SU-DHL-6 (cell line): Measurements from ENCODE around the gene SEC31A.

Experiments
- H2AFZ ChIP-seq: fragments of 200-600 bp; sonication (generic); 2 replicates; pipeline ENCODE4 v1.6.1; 2014; ENCODE audit warnings: low read depth, mild to moderate bottlenecking, moderate library complexity, mixed read lengths, antibody characterized with exemption, low read length; ENCODE audit not compliant: severe bottlenecking
- H3F3A ChIP-seq: fragments of 200-600 bp; shearing (Covaris generic); 2 replicates; pipeline ENCODE4 v1.6.0; 2016; ENCODE audit warnings: antibody characterized with exemption, mild to moderate bottlenecking; ENCODE audit not compliant: insufficient read depth
- H3K27ac ChIP-seq: fragments of 200-600 bp; sonication (generic); 2 replicates; pipeline ENCODE4 v1.5.1; 2016; ENCODE audit warnings: low read depth, mild to moderate bottlenecking, low read length, moderate library complexity, mixed read lengths
- H3K27me3 ChIP-seq: fragments of 200-600 bp; sonication (generic), shearing (Covaris generic); 2 replicates; pipeline ENCODE4 v1.6.0; 2014; ENCODE audit warnings: mild to moderate bottlenecking, low read length
- H3K36me3 ChIP-seq: fragments of 200-600 bp; sonication (generic); 2 replicates; pipeline ENCODE4 v1.6.1; 2014; ENCODE audit warnings: mild to moderate bottlenecking, low read length, mixed read lengths
- H3K4me2 ChIP-seq: fragments of 300-600, 200-600 bp; shearing (Covaris generic), sonication (generic); 2 replicates; pipeline ENCODE4 v1.6.0; 2014; ENCODE audit warnings: low read length, low read depth, mild to moderate bottlenecking; ENCODE audit not compliant: poor library complexity, severe bottlenecking
- H3K4me3 ChIP-seq: fragments of 200-600 bp; sonication (generic); 2 replicates; pipeline ENCODE4 v1.5.1; 2014; ENCODE audit warnings: antibody characterized with exemption, low read length, mild to moderate bottlenecking, mixed read lengths; ENCODE audit not compliant: insufficient read depth, poor library complexity, severe bottlenecking
- H3K79me2 ChIP-seq: fragments of 200-600 bp; sonication (generic); 2 replicates; pipeline ENCODE4 v1.6.1; 2014; ENCODE audit warnings: mild to moderate bottlenecking, low read length, moderate library complexity; ENCODE audit not compliant: insufficient read depth
- H3K9ac ChIP-seq: fragments of 200-600 bp; sonication (generic); 2 replicates; pipeline ENCODE4 v1.7.0; 2014; ENCODE audit warnings: mild to moderate bottlenecking, low read length
- H3K9me2 ChIP-seq: fragments of 200-600 bp; sonication (generic); replicated peaks from 2 replicates; pipeline ENCODE4 v1.6.1; 2014; ENCODE audit warnings: low read length; ENCODE audit not compliant: insufficient read depth
- H3K9me3 ChIP-seq: fragments of 200-600 bp; sonication (generic); 2 replicates; pipeline ENCODE4 v1.6.1; 2014; ENCODE audit warnings: low read length, mixed read lengths; ENCODE audit not compliant: insufficient read depth
- H4K20me1 ChIP-seq: fragments of 200-600 bp; sonication (generic); 2 replicates; pipeline ENCODE4 v1.6.1; 2014; ENCODE audit warnings: low read depth, mild to moderate bottlenecking, antibody characterized with exemption, low read length, moderate library complexity, mixed read lengths
- EZH2phosphoT487 ChIP-seq: fragments of 200-600 bp; sonication (generic), shearing (Covaris generic); conservative IDR thresholded peaks from 2 replicates; pipeline ENCODE4 v1.6.1; 2018; ENCODE audit warnings: mild to moderate bottlenecking, antibody characterized with exemption, low read length, moderate library complexity, mixed read lengths
- TF ChIP-seq, protein P1 (sequence below): fragments of 200-600 bp; sonication (generic); IDR thresholded peaks from one replicate; pipeline ENCODE4 v1.5.1; 2017; ENCODE audit warnings: antibody characterized with exemption, mild to moderate bottlenecking, low read length, moderate library complexity; ENCODE audit not compliant: insufficient read depth, poor library complexity, severe bottlenecking

Gene SEC31A, protein sequence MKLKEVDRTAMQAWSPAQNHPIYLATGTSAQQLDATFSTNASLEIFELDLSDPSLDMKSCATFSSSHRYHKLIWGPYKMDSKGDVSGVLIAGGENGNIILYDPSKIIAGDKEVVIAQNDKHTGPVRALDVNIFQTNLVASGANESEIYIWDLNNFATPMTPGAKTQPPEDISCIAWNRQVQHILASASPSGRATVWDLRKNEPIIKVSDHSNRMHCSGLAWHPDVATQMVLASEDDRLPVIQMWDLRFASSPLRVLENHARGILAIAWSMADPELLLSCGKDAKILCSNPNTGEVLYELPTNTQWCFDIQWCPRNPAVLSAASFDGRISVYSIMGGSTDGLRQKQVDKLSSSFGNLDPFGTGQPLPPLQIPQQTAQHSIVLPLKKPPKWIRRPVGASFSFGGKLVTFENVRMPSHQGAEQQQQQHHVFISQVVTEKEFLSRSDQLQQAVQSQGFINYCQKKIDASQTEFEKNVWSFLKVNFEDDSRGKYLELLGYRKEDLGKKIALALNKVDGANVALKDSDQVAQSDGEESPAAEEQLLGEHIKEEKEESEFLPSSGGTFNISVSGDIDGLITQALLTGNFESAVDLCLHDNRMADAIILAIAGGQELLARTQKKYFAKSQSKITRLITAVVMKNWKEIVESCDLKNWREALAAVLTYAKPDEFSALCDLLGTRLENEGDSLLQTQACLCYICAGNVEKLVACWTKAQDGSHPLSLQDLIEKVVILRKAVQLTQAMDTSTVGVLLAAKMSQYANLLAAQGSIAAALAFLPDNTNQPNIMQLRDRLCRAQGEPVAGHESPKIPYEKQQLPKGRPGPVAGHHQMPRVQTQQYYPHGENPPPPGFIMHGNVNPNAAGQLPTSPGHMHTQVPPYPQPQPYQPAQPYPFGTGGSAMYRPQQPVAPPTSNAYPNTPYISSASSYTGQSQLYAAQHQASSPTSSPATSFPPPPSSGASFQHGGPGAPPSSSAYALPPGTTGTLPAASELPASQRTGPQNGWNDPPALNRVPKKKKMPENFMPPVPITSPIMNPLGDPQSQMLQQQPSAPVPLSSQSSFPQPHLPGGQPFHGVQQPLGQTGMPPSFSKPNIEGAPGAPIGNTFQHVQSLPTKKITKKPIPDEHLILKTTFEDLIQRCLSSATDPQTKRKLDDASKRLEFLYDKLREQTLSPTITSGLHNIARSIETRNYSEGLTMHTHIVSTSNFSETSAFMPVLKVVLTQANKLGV

DNA sequence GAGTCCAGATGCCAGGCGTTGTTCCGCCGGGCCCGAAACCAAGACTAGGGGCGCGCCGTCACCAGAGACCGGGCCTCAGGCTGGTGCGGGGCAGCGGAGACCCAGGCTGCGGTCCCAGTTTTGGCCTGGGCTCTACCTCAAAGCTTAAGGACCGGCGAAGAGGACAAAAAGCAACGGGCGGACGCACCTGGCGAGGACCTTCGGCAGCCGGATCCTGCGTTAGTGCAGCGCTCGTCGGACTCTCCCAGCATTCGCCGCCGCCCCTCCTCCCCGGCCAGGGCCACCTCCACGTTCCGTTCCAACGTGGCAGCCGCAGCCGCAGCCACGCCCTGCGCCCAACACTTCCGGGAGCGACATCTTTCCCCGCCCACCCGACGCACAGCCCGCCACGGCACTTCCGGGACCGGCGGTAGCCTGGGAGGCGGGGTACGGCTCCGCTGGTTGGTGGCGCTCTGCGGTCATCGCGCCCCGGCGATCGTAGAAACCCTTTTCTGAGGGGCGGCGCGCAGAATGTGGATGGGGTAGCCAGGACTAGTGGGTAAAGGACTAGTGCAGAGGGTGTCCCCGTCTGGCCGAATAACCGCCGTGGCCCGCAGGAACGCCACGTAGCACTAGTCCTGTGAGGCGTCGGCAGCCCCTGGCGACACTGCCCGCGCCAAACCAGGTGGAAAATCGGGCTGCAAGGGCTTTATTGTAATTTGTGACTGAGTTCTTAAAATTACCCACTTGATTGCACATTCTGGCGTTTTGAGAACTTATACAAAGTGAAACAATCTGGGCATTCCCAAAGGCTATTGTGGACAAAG lies at the start of gene SEC31A:
TSS of gene SEC31A (minus strand) at position 253 of the 806 bp plus-strand sequence. CDS start 9,217 bp downstream, outside the sequence.
- H3K27me3 ChIP-seq, result no peaks in the 10 kb centered on the region
- H3K9me3 ChIP-seq, result no peaks in the 10 kb centered on the region
- peak within 1 kb of the TSS; percentile 88 for H3K9ac ChIP-seq
- H3K79me2 ChIP-seq, result peaks cover 41% of the 10 kb centered on the region
- H3K27ac ChIP-seq, result peak within 1 kb of the TSS; percentile 85
- no peaks in the 10 kb centered on the region for H4K20me1 ChIP-seq
- H2AFZ ChIP-seq, result peak within 1 kb of the TSS; percentile 76
- peak within 1 kb of the TSS; percentile 82 for H3K4me2 ChIP-seq
- no peaks in the 10 kb centered on the region for H3K9me2 ChIP-seq
- TF ChIP-seq, protein P1, sequence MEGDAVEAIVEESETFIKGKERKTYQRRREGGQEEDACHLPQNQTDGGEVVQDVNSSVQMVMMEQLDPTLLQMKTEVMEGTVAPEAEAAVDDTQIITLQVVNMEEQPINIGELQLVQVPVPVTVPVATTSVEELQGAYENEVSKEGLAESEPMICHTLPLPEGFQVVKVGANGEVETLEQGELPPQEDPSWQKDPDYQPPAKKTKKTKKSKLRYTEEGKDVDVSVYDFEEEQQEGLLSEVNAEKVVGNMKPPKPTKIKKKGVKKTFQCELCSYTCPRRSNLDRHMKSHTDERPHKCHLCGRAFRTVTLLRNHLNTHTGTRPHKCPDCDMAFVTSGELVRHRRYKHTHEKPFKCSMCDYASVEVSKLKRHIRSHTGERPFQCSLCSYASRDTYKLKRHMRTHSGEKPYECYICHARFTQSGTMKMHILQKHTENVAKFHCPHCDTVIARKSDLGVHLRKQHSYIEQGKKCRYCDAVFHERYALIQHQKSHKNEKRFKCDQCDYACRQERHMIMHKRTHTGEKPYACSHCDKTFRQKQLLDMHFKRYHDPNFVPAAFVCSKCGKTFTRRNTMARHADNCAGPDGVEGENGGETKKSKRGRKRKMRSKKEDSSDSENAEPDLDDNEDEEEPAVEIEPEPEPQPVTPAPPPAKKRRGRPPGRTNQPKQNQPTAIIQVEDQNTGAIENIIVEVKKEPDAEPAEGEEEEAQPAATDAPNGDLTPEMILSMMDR, result no peak
- TF ChIP-seq EZH2phosphoT487, result no peak
- H3F3A ChIP-seq, result peaks cover 27% of the 10 kb centered on the region; the same call in 1 of the 2 replicates
- 0 out of 2 replicates have a peak, but pooled peaks cover 3% of the 10 kb centered on the region for H3K36me3 ChIP-seq
- H3K4me3 ChIP-seq, result peak within 1 kb of the TSS; percentile 75

DNA sequence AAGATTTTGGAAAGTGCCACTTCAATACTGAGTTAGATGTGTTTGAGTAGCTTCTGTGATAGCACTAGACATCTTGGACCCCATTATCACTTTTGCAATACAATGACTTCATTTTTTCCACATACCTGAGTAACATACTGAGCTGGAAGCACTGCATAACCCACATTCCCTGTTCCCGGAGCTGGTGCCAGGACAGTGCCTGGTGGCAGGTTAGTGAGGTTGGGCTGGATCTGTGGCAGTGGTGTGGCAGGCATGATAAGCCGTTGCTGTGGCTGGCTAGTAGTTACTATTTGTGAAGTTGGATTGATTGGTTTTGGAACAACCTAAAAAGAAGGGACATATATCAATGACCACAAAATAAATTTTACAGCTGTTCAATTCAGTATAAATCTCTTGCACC lies 48.5 kb upstream of the SEC31A start:
- Histone ChIP-seq H4K20me1 (no peaks in the 10 kb centered on the region), H3K9ac (no peak overlapping the region), H3K79me2 (no peaks in the 10 kb centered on the region), H3K27ac (no peak overlapping the region), H3K4me3 (no peak overlapping the region), H3K9me3 (no peaks in the 10 kb centered on the region), H3K4me2 (no peak overlapping the region), H3K27me3 (no peaks in the 10 kb centered on the region), H3F3A (no peaks in the 10 kb centered on the region), H3K36me3 (0 out of 2 replicates have a peak, but pooled peaks cover 4% of the 10 kb centered on the region), H2AFZ (no peak overlapping the region), H3K9me2 (no peaks in the 10 kb centered on the region)
- TF ChIP-seq EZH2phosphoT487, result no peak
- TF ChIP-seq, protein P1, result no peak

DNA sequence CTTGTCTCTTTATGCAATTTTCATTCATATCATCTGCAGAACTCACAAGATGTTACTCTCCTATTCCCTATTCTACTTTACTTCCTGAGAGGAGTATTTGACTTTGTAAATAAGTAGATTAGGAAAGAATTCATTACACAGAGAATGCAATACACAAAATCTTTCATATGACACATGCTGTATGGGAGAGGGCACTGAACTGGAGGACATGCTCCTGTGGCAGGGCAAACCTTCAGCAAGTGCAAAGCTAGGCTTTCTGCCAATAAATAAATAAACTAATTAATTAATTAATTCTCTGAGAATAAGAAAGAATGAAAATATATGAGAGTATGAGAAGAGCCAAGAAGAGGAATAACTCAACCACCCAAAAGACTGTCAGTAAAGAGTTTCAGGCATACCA lies 43.5 kb upstream of the SEC31A start:
- Histone ChIP-seq H2AFZ (no peak overlapping the region), H4K20me1 (no peaks in the 10 kb centered on the region), H3F3A (no peaks in the 10 kb centered on the region), H3K36me3 (peaks cover 4% of the 10 kb centered on the region; the same call in 1 of the 2 replicates), H3K9ac (no peak overlapping the region), H3K9me3 (no peaks in the 10 kb centered on the region), H3K9me2 (no peaks in the 10 kb centered on the region), H3K4me3 (no peak overlapping the region), H3K27me3 (no peaks in the 10 kb centered on the region), H3K4me2 (no peak overlapping the region), H3K79me2 (no peaks in the 10 kb centered on the region), H3K27ac (no peak overlapping the region)
- TF ChIP-seq, protein P1, result no peak
- no peak for TF ChIP-seq EZH2phosphoT487
